H9 (cell line): Measurements from ENCODE around the gene DLEC1. TPM values are rescaled to one million over a fixed set of nuclear protein-coding genes. Genes with fewer than 3 reads are reported as not detected.

ENCODE experiments used
- DNase-seq: peaks from one replicate; pipeline ENCODE4 v3.0.0-alpha.2; 2017
- H2AFZ ChIP-seq: one replicate; pipeline ENCODE4 v1.6.1; 2013; ENCODE audit warnings: mild to moderate bottlenecking, low read length, control low read depth, moderate library complexity
- H2AK5ac ChIP-seq: 2 replicates; pipeline ENCODE4 v1.6.1; 2013; ENCODE audit warnings: low read length, control low read depth, mixed read lengths; ENCODE audit not compliant: insufficient read length
- H2BK120ac ChIP-seq: one replicate; pipeline ENCODE4 v1.6.1; 2013; ENCODE audit warnings: low read depth, mild to moderate bottlenecking, low read length, control low read depth, inconsistent platforms; ENCODE audit not compliant: poor library complexity, severe bottlenecking
- H2BK12ac ChIP-seq: 2 replicates; pipeline ENCODE4 v1.6.1; 2013; ENCODE audit warnings: low read length, control low read depth, mixed read lengths, low read depth; ENCODE audit not compliant: insufficient read length
- H2BK15ac ChIP-seq: 2 replicates; pipeline ENCODE4 v1.6.1; 2013; ENCODE audit warnings: low read depth, low read length, control low read depth
- H2BK20ac ChIP-seq: one replicate; pipeline ENCODE4 v1.6.1; 2013; ENCODE audit warnings: low read depth, mild to moderate bottlenecking, low read length, control low read depth, inconsistent platforms; ENCODE audit not compliant: poor library complexity, severe bottlenecking
- H2BK5ac ChIP-seq: 2 replicates; pipeline ENCODE4 v1.6.1; 2013; ENCODE audit warnings: low read length, control low read depth, mixed read lengths; ENCODE audit not compliant: insufficient read length
- H3K14ac ChIP-seq: 2 replicates; pipeline ENCODE4 v1.6.1; 2013; ENCODE audit warnings: low read length, control low read depth; ENCODE audit not compliant: insufficient read depth
- H3K18ac ChIP-seq: 2 replicates; pipeline ENCODE4 v1.6.1; 2013; ENCODE audit warnings: low read depth, mild to moderate bottlenecking, mixed read lengths, low read length, control low read depth; ENCODE audit not compliant: insufficient read length
- H3K23ac ChIP-seq: 2 replicates; pipeline ENCODE4 v1.6.1; 2013; ENCODE audit warnings: low read length, control low read depth, mixed read lengths, low read depth; ENCODE audit not compliant: insufficient read length
- H3K23me2 ChIP-seq: 2 replicates; pipeline ENCODE4 v1.6.1; 2013; ENCODE audit warnings: low read depth, mild to moderate bottlenecking, mixed read lengths, low read length, control low read depth; ENCODE audit not compliant: insufficient read length, poor library complexity, severe bottlenecking
- H3K27ac ChIP-seq: 2 replicates; pipeline ENCODE4 v1.5.1; 2013; ENCODE audit warnings: low read length, control low read depth, mixed read lengths, low read depth; ENCODE audit not compliant: insufficient read length
- H3K27me3 ChIP-seq: 2 replicates; pipeline ENCODE4 v1.6.1; 2013; ENCODE audit warnings: low read length, control low read depth, inconsistent platforms; ENCODE audit not compliant: insufficient read depth
- H3K4ac ChIP-seq: 2 replicates; pipeline ENCODE4 v1.6.1; 2013; ENCODE audit warnings: low read depth, mild to moderate bottlenecking, control low read depth, inconsistent platforms, low read length, moderate library complexity
- H3K4me1 ChIP-seq: 2 replicates; pipeline ENCODE4 v1.6.1; 2013; ENCODE audit warnings: low read length, control low read depth, inconsistent platforms; ENCODE audit not compliant: insufficient read depth
- H3K4me2 ChIP-seq: 2 replicates; pipeline ENCODE4 v1.6.1; 2013; ENCODE audit warnings: low read length, control low read depth, mixed read lengths; ENCODE audit not compliant: insufficient read length, insufficient read depth
- H3K56ac ChIP-seq: 2 replicates; pipeline ENCODE4 v1.6.1; 2013; ENCODE audit warnings: low read depth, mild to moderate bottlenecking, mixed read lengths, low read length, control low read depth; ENCODE audit not compliant: insufficient read length
- H3K79me1 ChIP-seq: 2 replicates; pipeline ENCODE4 v1.6.1; 2013; ENCODE audit warnings: low read depth, mild to moderate bottlenecking, moderate library complexity, low read length, control low read depth, inconsistent platforms; ENCODE audit not compliant: insufficient read depth, poor library complexity, severe bottlenecking
- H3K79me2 ChIP-seq: 2 replicates; pipeline ENCODE4 v1.6.1; 2013; ENCODE audit warnings: low read length, control low read depth, inconsistent platforms; ENCODE audit not compliant: insufficient read depth
- H3K9ac ChIP-seq: 2 replicates; pipeline ENCODE4 v1.6.1; 2013; ENCODE audit warnings: low read length, control low read depth, mixed read lengths; ENCODE audit not compliant: insufficient read length; ENCODE audit errors: extremely low read depth
- H3K9me3 ChIP-seq: one replicate; pipeline ENCODE4 v1.6.1; 2013; ENCODE audit warnings: low read depth, low read length, inconsistent platforms; ENCODE audit not compliant: control insufficient read depth
- H3T11ph ChIP-seq: one replicate; pipeline ENCODE4 v1.6.1; 2013; ENCODE audit warnings: mild to moderate bottlenecking, low read length, control low read depth, inconsistent platforms
- H4K20me1 ChIP-seq: one replicate; pipeline ENCODE4 v1.6.1; 2013; ENCODE audit not compliant: control insufficient read depth, insufficient read length, insufficient read depth
- H4K5ac ChIP-seq: 2 replicates; pipeline ENCODE4 v1.6.1; 2013; ENCODE audit warnings: low read depth, mild to moderate bottlenecking, mixed read lengths, low read length, control low read depth; ENCODE audit not compliant: insufficient read length
- H4K8ac ChIP-seq: replicated peaks from 2 replicates; pipeline ENCODE4 v1.6.1; 2013; ENCODE audit warnings: low read length, control low read depth, mixed read lengths, low read depth; ENCODE audit not compliant: insufficient read length
- H4K91ac ChIP-seq: 2 replicates; pipeline ENCODE4 v1.6.1; 2013; ENCODE audit warnings: low read depth, mild to moderate bottlenecking, moderate library complexity, mixed read lengths, low read length, control low read depth; ENCODE audit not compliant: insufficient read length
- H3K27ac Mint-ChIP-seq, 3 experiments: 2 replicates in 2 of 3; 3 replicates in 1 of 3; pipeline ENCODE4 v1.8.0; 2020 to 2021; ENCODE audit warnings: mixed read lengths in 3 of 3, mild to moderate bottlenecking in 1 of 3, moderate library complexity in 1 of 3
- H3K27me3 Mint-ChIP-seq: 2 replicates; pipeline ENCODE4 v1.8.0; 2021; ENCODE audit warnings: low read depth, mild to moderate bottlenecking, moderate library complexity, mixed read lengths
- H3K36me3 Mint-ChIP-seq, 3 experiments: 2 replicates in 2 of 3; 3 replicates in 1 of 3; pipeline ENCODE4 v1.8.0; 2020 to 2021; ENCODE audit warnings: low read depth in 3 of 3, mixed read lengths in 3 of 3; ENCODE audit not compliant: insufficient read depth in 1 of 3
- H3K4me1 Mint-ChIP-seq, 2 experiments: 2 replicates each; pipeline ENCODE4 v1.8.0; 2020; ENCODE audit warnings: mixed read lengths in 2 of 2
- H3K4me3 Mint-ChIP-seq, 2 experiments: 2 replicates in 1 of 2; 3 replicates in 1 of 2; pipeline ENCODE4 v1.8.0; 2020 to 2021; ENCODE audit warnings: mild to moderate bottlenecking in 2 of 2, mixed read lengths in 2 of 2, moderate library complexity in 1 of 2
- H3K9me3 Mint-ChIP-seq, 2 experiments: 2 replicates in 1 of 2; 3 replicates in 1 of 2; pipeline ENCODE4 v1.8.0; 2020; ENCODE audit warnings: mild to moderate bottlenecking in 2 of 2, mixed read lengths in 2 of 2, moderate library complexity in 1 of 2
- CTCF ChIP-seq: fragments of 200-600 bp; sonication (generic); conservative IDR thresholded peaks from 3 replicates; pipeline ENCODE4 v1.8.0; 2021; ENCODE audit warnings: antibody characterized with exemption, mild to moderate bottlenecking
- WGBS: extraction: QIAGEN DNeasy Blood & Tissue Kit; methylation state at CpG from one replicate; pipeline ENCODE4 v1.1.7; 2013; ENCODE audit warnings: missing lambda C conversion rate, low lambda C conversion rate, mixed read lengths; ENCODE audit not compliant: insufficient read length; ENCODE audit errors: extremely low coverage; 5-methylcytosine and 5-hydroxymethylcytosine counted together
- total RNA-seq: library from RNA; stranded (reverse); gene quantifications from 2 replicates; pipeline ENCODE4 v1.2.1, GENCODE V29; 2021

The DLEC1 gene
- total RNA-seq, 1 experiment from 2014 or later: 2.1 TPM

GRCh38 chr3:38139191-38139590 is 100.2 kb downstream of the DLEC1 start:
- Histone ChIP-seq H4K91ac (no peak overlapping the region), H4K5ac (no peak overlapping the region), H3K4me2 (peak overlapping the region; percentile 80), H3K4me1 (peaks cover 8% of the 10 kb centered on the region; the same call in 1 of the 2 replicates), H2BK5ac (no peak overlapping the region), H2AFZ (no peak overlapping the region), H2BK15ac (no peak overlapping the region), H3K14ac (no peak overlapping the region), H3K9me3 (no peaks in the 10 kb centered on the region), H2AK5ac (no peak overlapping the region), H3K27ac (no peak overlapping the region), H3K79me2 (no peaks in the 10 kb centered on the region), H3K79me1 (no peaks in the 10 kb centered on the region), H3K27me3 (no peaks in the 10 kb centered on the region), H3K4ac (no peak overlapping the region), H3K56ac (no peak overlapping the region), H3T11ph (no peak overlapping the region), H4K8ac (no peak overlapping the region), H2BK20ac (no peak overlapping the region), H3K9ac (peak overlapping the region; percentile 79), H2BK120ac (no peak overlapping the region), H3K18ac (no peak overlapping the region), H4K20me1 (no peaks in the 10 kb centered on the region), H3K23me2 (peaks cover 18% of the 10 kb centered on the region), H3K23ac (no peak overlapping the region), H2BK12ac (no peak overlapping the region)
- H3K9me3 Mint-ChIP-seq: no peaks in the 10 kb centered on the region; a peak in 1 of 5 replicates
- no peak for DNase-seq
- peaks cover 27 to 41% (median 27%) of the 10 kb centered on the region in 3 experiments for H3K36me3 Mint-ChIP-seq
- H3K27me3 Mint-ChIP-seq: no peaks in the 10 kb centered on the region; the same call in 1 of the 2 replicates
- H3K4me1 Mint-ChIP-seq: peaks cover 37 to 42% of the 10 kb centered on the region in 2 experiments
- no peak overlapping the region for H3K27ac Mint-ChIP-seq
- WGBS: no CpG with 5 or more reads among the region's 8 CpGs
- no peak for TF ChIP-seq CTCF
- peak overlapping the region; percentile 91 to 92 for H3K4me3 Mint-ChIP-seq
